GM23248 (cell line): ENCODE results near the gene SUN5.

Source experiments
- EZH2 ChIP-seq: fragments of 200-600 bp; sonication (generic); IDR thresholded peaks from 2 replicates; pipeline ENCODE4 v1.6.1; 2018; ENCODE audit warnings: antibody characterized with exemption, mild to moderate bottlenecking; ENCODE audit not compliant: insufficient read depth, poor library complexity, severe bottlenecking
- EZH2phosphoT487 ChIP-seq: fragments of 200-600 bp; sonication (generic); IDR thresholded peaks from 2 replicates; pipeline ENCODE4 v1.6.1; 2018; ENCODE audit warnings: antibody characterized with exemption, moderate library complexity, mild to moderate bottlenecking, low read depth; ENCODE audit not compliant: insufficient read depth

GRCh38 chr20:32959351-32960221 is 44.6 kb downstream of the SUN5 start:
- TF ChIP-seq EZH2 (no peak), EZH2phosphoT487 (no peak)
